ENCODE results near the gene CAMTA1.

DNA sequence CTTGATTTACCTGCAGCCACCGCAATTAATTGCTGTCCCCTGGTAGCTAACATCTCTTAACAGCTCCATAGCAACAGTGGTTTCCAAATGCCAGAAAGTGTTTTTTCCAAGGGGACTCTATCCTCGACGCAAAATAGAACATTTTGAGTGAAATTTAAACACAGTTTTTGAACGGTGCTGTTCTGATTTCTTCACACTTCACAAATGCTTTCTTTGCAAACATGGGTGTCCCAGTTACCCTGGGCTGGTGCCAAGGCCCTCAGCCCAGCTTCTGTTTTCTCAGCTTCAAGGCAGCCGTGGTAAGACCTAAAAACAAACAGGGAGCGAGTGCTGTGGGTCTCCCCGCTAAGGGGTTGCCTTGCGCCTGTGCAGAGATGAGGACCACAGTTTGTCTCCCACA lies 838.6 kb downstream of the CAMTA1 start:
- no peak for TF ChIP-seq ELF1 (IDR thresholded peaks at IDR 0.05; ENCODE audit: borderline replicate concordance, low read depth)
- TF ChIP-seq POLR2AphosphoS5 (IDR thresholded peaks at IDR 0.05; ENCODE audit: low read depth, low read length): no peak
- TF ChIP-seq, protein P1, sequence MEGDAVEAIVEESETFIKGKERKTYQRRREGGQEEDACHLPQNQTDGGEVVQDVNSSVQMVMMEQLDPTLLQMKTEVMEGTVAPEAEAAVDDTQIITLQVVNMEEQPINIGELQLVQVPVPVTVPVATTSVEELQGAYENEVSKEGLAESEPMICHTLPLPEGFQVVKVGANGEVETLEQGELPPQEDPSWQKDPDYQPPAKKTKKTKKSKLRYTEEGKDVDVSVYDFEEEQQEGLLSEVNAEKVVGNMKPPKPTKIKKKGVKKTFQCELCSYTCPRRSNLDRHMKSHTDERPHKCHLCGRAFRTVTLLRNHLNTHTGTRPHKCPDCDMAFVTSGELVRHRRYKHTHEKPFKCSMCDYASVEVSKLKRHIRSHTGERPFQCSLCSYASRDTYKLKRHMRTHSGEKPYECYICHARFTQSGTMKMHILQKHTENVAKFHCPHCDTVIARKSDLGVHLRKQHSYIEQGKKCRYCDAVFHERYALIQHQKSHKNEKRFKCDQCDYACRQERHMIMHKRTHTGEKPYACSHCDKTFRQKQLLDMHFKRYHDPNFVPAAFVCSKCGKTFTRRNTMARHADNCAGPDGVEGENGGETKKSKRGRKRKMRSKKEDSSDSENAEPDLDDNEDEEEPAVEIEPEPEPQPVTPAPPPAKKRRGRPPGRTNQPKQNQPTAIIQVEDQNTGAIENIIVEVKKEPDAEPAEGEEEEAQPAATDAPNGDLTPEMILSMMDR (IDR thresholded peaks at IDR 0.05 in 2 of 3, conservative IDR thresholded peaks at IDR 0.05 in 1 of 3; ENCODE audit: borderline replicate concordance in 1 of 3, insufficient read depth in 1 of 3, low read depth in 2 of 3, low read length in 2 of 3): no peak

All from HCT116 (cell line).